ENCODE data around the gene IL18BP. TPM values are rescaled to one million over a fixed set of nuclear protein-coding genes. Genes with fewer than 3 reads are reported as not detected.

Gene IL18BP
- total RNA-seq, 3 donors from 2014 or later: 7.9 to 9.8 (median 9.3) TPM

DNA sequence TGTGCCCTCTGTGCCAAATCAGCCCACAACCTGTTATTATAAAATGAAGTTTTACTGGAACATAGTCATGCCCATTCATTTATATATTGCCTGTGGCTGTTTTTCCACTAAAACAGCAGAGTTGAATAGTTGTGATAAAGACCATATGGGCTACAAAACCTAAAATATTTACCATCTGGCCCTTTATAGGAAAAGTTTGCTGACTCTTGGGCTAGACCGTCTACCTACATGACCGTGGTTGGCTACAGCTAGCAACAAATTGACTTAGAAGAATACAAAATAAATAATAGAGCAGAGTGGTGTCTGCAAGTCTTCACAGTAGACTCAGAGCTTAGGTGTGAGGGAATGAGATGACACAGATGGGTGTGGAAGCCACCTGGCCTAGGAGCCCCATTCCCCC is 11.2 kb upstream of the IL18BP start:
- Mint-ChIP-seq H3K4me3 (no peak overlapping the region), H3K4me1 (ENCODE audit: low read depth) (peaks cover 8% of the 10 kb centered on the region), H3K27me3 (ENCODE audit: low read depth) (no peaks in the 10 kb centered on the region), H3K9me3 (no peaks in the 10 kb centered on the region), H3K36me3 (ENCODE audit: insufficient read depth) (peaks cover 19% of the 10 kb centered on the region)
- ATAC-seq (no peak), DNase-seq (no peak)

DNA sequence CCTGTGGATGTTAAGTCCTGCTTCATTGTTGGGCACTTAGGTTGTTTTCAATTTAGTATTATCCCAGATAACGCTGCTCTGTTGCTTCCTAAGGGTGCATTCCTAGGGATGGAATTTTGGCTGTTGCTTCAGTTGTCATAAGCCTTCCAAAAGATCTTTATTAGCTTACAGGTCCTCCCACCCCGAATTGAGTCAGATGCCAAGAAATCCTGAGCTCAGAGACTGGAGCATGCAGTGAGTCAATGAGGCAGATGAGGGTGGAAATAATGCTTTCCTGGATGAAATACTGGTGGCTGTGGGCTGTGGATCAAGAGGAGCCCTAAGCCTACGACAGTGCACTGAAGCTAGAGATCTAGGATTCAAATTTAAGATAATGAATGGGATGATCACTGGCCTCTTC is 10.7 kb upstream of the IL18BP start:
- no peaks in the 10 kb centered on the region for H3K27me3 Mint-ChIP-seq (ENCODE audit: low read depth)
- peaks cover 19% of the 10 kb centered on the region for H3K36me3 Mint-ChIP-seq (ENCODE audit: insufficient read depth)
- ATAC-seq: no peak

DNA sequence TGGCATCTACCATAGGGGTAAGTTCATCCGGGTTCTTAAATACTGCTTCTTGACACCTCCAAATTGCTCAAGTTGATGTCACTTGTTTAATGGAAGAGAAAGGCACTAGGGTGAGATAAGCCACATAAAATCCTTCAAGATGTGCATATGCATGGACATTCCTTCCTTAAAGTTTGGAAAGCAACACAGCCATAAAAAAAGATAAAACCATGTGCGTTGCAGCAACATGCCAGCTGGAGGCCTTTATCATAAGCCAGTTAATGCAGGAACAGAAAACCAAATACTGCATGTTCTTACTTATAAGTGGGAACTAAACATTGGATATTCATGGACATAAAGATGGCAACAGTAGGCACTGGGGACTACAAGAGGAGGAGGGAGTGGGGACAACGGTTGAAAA is 8.0 kb upstream of the IL18BP start:
- peaks cover 19% of the 10 kb centered on the region for H3K36me3 Mint-ChIP-seq (ENCODE audit: insufficient read depth)
- H3K4me1 Mint-ChIP-seq (ENCODE audit: low read depth): peaks cover 10% of the 10 kb centered on the region
- H3K27me3 Mint-ChIP-seq (ENCODE audit: low read depth): no peaks in the 10 kb centered on the region
- ATAC-seq (no peak), DNase-seq (no peak)
- no peaks in the 10 kb centered on the region for H3K9me3 Mint-ChIP-seq
- H3K4me3 Mint-ChIP-seq: no peak overlapping the region

More for the DNA sequence above, 10.7 kb upstream of the IL18BP start:
- H3K4me1 Mint-ChIP-seq (ENCODE audit: low read depth): peaks cover 8% of the 10 kb centered on the region
- no peak for DNase-seq
- no peak overlapping the region for H3K4me3 Mint-ChIP-seq
- no peaks in the 10 kb centered on the region for H3K9me3 Mint-ChIP-seq

GRCh38 chr11:71991494-71991893 is 7.2 kb upstream of the IL18BP start:
- Mint-ChIP-seq H3K4me3 (no peak overlapping the region), H3K4me1 (ENCODE audit: low read depth) (peaks cover 6% of the 10 kb centered on the region), H3K36me3 (ENCODE audit: insufficient read depth) (peaks cover 16% of the 10 kb centered on the region), H3K27me3 (ENCODE audit: low read depth) (no peaks in the 10 kb centered on the region), H3K9me3 (no peaks in the 10 kb centered on the region)
- DNase-seq (no peak), ATAC-seq (no peak)

DNA sequence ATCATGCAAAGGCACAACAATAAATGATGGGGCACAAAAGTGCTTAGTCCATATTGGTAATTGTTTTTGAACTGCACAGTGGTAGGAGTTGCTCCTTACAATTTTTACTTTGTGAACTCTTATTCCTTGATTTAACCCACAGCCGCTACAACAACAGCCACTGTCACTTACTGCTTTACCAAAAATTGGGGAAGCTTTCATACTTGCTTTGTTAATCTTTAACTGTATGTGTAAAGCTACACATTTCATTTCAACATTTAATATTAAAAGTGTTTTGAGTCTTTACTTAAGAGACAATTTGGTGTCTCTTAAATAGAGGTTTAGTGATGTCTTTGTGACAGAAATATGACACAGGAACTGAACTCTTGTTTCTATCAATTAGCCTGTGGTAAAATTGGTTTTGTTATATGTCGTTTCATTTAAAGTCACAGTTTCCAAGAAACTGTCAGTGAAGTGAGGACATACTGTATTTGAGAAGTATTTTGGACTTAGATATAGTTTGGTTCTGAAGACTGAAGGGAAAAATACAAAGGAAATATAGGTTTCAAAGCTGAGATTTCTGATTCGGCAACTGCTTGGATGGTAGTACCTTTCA is 6.5 kb upstream of the IL18BP start:
- H3K9me3 Mint-ChIP-seq: no peaks in the 10 kb centered on the region
- H3K27me3 Mint-ChIP-seq (ENCODE audit: low read depth): no peaks in the 10 kb centered on the region
- ATAC-seq (no peak), DNase-seq (no peak)
- no peak overlapping the region for H3K4me3 Mint-ChIP-seq
- H3K36me3 Mint-ChIP-seq (ENCODE audit: insufficient read depth): peaks cover 15% of the 10 kb centered on the region
- H3K4me1 Mint-ChIP-seq (ENCODE audit: low read depth): peaks cover 6% of the 10 kb centered on the region

- no peaks in the 10 kb centered on the region for H3K9me3 Mint-ChIP-seq
- ATAC-seq (no peak), DNase-seq (no peak)
- no peaks in the 10 kb centered on the region for H3K27me3 Mint-ChIP-seq (ENCODE audit: low read depth)
- H3K4me3 Mint-ChIP-seq: no peak overlapping the region
- H3K36me3 Mint-ChIP-seq (ENCODE audit: insufficient read depth): peaks cover 16% of the 10 kb centered on the region
- H3K4me1 Mint-ChIP-seq (ENCODE audit: low read depth): peaks cover 24% of the 10 kb centered on the region
Measured at GRCh38 chr11:71994786-71995185, 3.9 kb upstream of the IL18BP start.

GRCh38 chr11:71995726-71996291 is 2.9 kb upstream of the IL18BP start:
- H3K9me3 Mint-ChIP-seq: no peaks in the 10 kb centered on the region
- DNase-seq (no peak), ATAC-seq (no peak)
- peaks cover 11% of the 10 kb centered on the region for H3K36me3 Mint-ChIP-seq (ENCODE audit: insufficient read depth)
- no peaks in the 10 kb centered on the region for H3K27me3 Mint-ChIP-seq (ENCODE audit: low read depth)
- H3K4me1 Mint-ChIP-seq (ENCODE audit: low read depth): peaks cover 34% of the 10 kb centered on the region
- no peak overlapping the region for H3K4me3 Mint-ChIP-seq

DNA sequence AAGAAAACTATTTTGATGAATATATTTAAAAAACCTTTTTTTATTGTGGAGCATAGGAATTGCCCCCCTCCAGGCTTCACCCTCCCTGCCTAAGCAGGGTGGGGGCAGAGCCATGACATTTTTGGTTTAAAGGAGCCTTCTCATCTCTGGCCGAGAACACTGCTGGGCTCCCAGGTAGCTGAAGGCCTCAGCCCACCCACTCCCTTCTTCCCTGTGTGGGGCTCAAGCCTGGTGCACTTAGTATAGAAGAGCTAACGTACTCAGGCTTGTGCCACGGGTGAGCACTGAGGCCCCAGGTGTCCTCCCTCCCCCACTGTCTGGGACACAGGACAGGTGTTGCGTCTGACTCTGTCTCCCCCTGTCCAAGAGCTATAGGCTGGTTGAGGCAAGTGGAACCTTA is 2.2 kb upstream of the IL18BP start:
- no peak for DNase-seq
- H3K9me3 Mint-ChIP-seq: no peaks in the 10 kb centered on the region
- peaks cover 9% of the 10 kb centered on the region for H3K36me3 Mint-ChIP-seq (ENCODE audit: insufficient read depth)
- no peak overlapping the region for H3K4me3 Mint-ChIP-seq
- H3K4me1 Mint-ChIP-seq (ENCODE audit: low read depth): peaks cover 33% of the 10 kb centered on the region
- no peak for ATAC-seq
- H3K27me3 Mint-ChIP-seq (ENCODE audit: low read depth): no peaks in the 10 kb centered on the region

DNA sequence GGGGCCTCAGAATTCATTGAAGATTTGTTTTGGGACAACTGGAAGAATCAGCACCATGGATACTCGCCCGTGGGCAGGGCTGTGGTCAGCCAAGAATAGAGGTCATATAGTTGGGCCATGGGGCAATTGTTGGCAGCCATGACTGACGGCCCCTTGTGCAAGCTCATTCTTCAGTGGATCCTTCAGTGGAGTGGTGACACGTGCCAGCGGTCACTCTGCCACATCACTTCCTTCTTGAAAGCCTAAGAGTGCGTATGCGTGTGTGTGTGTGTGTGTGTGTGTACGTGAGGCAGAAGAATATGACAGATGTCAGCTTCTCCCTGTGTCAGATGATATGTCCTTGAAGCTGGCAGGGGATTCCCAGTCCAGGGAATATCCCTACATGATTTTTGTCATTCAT is 1.8 kb upstream of the IL18BP start:
- no peaks in the 10 kb centered on the region for H3K9me3 Mint-ChIP-seq
- DNase-seq (no peak), ATAC-seq (no peak)
- H3K27me3 Mint-ChIP-seq (ENCODE audit: low read depth): no peaks in the 10 kb centered on the region
- H3K4me1 Mint-ChIP-seq (ENCODE audit: low read depth): peaks cover 34% of the 10 kb centered on the region
- peaks cover 11% of the 10 kb centered on the region for H3K36me3 Mint-ChIP-seq (ENCODE audit: insufficient read depth)
- peak overlapping the region; percentile 26 for H3K4me3 Mint-ChIP-seq

GRCh38 chr11:71997594-71997993 is 1.1 kb upstream of the IL18BP start:
- Mint-ChIP-seq H3K4me1 (ENCODE audit: low read depth) (peaks cover 34% of the 10 kb centered on the region), H3K9me3 (no peaks in the 10 kb centered on the region), H3K27me3 (ENCODE audit: low read depth) (no peaks in the 10 kb centered on the region), H3K4me3 (no peak overlapping the region), H3K36me3 (ENCODE audit: insufficient read depth) (peaks cover 16% of the 10 kb centered on the region)
- DNase-seq (no peak), ATAC-seq (no peak)

GRCh38 chr11:71998061-71998460 is 648 bp upstream of the IL18BP start:
- Mint-ChIP-seq H3K9me3 (no peaks in the 10 kb centered on the region), H3K4me3 (peak overlapping the region; percentile 72), H3K27me3 (ENCODE audit: low read depth) (no peaks in the 10 kb centered on the region), H3K4me1 (ENCODE audit: low read depth) (peaks cover 35% of the 10 kb centered on the region), H3K36me3 (ENCODE audit: insufficient read depth) (peaks cover 18% of the 10 kb centered on the region)
- DNase-seq (no peak), ATAC-seq (no peak)

- ATAC-seq (no peak), DNase-seq (no peak)
- no peaks in the 10 kb centered on the region for H3K27me3 Mint-ChIP-seq (ENCODE audit: low read depth)
- no peaks in the 10 kb centered on the region for H3K9me3 Mint-ChIP-seq
- peaks cover 29% of the 10 kb centered on the region for H3K36me3 Mint-ChIP-seq (ENCODE audit: insufficient read depth)
- H3K4me3 Mint-ChIP-seq: peak overlapping the region; percentile 72
- peaks cover 33% of the 10 kb centered on the region for H3K4me1 Mint-ChIP-seq (ENCODE audit: low read depth)
Measured at GRCh38 chr11:71999362-71999761, 653 bp downstream of the IL18BP start.

GRCh38 chr11:71999798-72000197 is 1.1 kb downstream of the IL18BP start:
- H3K27me3 Mint-ChIP-seq (ENCODE audit: low read depth): no peaks in the 10 kb centered on the region
- H3K36me3 Mint-ChIP-seq (ENCODE audit: insufficient read depth): peaks cover 29% of the 10 kb centered on the region
- DNase-seq (no peak), ATAC-seq (no peak)
- peaks cover 33% of the 10 kb centered on the region for H3K4me1 Mint-ChIP-seq (ENCODE audit: low read depth)
- H3K9me3 Mint-ChIP-seq: no peaks in the 10 kb centered on the region
- H3K4me3 Mint-ChIP-seq: peak overlapping the region; percentile 72

DNA sequence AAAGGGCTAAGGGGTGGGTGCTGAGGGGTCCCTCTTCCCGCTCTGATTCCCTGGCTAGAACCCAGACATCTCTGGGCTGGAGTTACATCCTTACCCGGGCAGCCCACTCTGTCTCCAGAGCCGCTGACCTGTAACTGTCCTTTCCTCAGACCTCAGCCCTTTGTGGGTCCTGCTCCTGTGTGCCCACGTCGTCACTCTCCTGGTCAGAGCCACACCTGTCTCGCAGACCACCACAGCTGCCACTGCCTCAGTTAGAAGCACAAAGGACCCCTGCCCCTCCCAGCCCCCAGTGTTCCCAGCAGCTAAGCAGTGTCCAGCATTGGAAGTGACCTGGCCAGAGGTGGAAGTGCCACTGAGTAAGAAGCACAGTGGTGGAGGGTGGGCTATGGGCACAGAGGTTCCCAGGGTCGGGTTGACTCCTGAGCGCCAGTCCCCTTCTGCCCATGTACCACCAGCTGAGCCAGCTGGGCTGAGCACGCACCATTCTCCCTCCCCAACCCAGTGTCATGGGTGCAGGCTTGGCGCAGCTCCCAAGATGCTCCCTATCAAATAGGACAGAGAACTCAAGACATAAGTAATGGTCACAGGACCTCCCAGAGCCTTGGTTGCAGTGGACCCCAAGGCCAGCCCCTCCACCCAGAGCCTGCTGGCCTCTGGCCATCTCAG is 1.6 kb downstream of the IL18BP start:
- ATAC-seq: no peak
- Mint-ChIP-seq H3K4me1 (ENCODE audit: low read depth) (peaks cover 33% of the 10 kb centered on the region), H3K36me3 (ENCODE audit: insufficient read depth) (peaks cover 29% of the 10 kb centered on the region), H3K27me3 (ENCODE audit: low read depth) (no peaks in the 10 kb centered on the region), H3K4me3 (peak overlapping the region; percentile 29), H3K9me3 (no peaks in the 10 kb centered on the region)
- no peak for DNase-seq

GRCh38 chr11:72001285-72001684 is 2.6 kb downstream of the IL18BP start:
- DNase-seq: no peak
- Mint-ChIP-seq H3K27me3 (ENCODE audit: low read depth) (no peaks in the 10 kb centered on the region), H3K36me3 (ENCODE audit: insufficient read depth) (peaks cover 34% of the 10 kb centered on the region), H3K9me3 (no peaks in the 10 kb centered on the region), H3K4me3 (no peak overlapping the region), H3K4me1 (ENCODE audit: low read depth) (peaks cover 33% of the 10 kb centered on the region)
- ATAC-seq: no peak
